ENCODE results near the gene B4GALT4. TPM values are rescaled to one million over a fixed set of nuclear protein-coding genes. Genes with fewer than 3 reads are reported as not detected.
A peak's percentile ranks its signal among the peaks of the same experiment; 100 is the strongest.
"Not testable (repeated sequence)": the region's sequence is repeated elsewhere in the genome, so short reads cannot be mapped to it uniquely, and the experiment has no call there.

The B4GALT4 gene
- total and polyA plus RNA-seq, 2 experiments from 2014 or later: 56.0 to 67.9 TPM

GRCh38 chr3:119176778-119177177, 63.9 kb downstream of the B4GALT4 start:
- Histone ChIP-seq H3F3A (ENCODE audit: insufficient read depth) (peaks cover 8% of the 10 kb centered on the region; the same call in 1 of the 2 replicates), H3K36me3 (ENCODE audit: low read depth) (no peaks in the 10 kb centered on the region), H3K4me1 (ENCODE audit: insufficient read depth) (peaks cover 14% of the 10 kb centered on the region), H3K4me3 (no peak overlapping the region), H3K9ac (0 out of 2 replicates have a peak overlapping the region, but pooled peaks have one; percentile 58), H3K27me3 (replicated peaks; ENCODE audit: insufficient read depth) (no peaks in the 10 kb centered on the region), H3K27ac (peak overlapping the region; percentile 81), H3K9me3 (ENCODE audit: low read depth) (no peaks in the 10 kb centered on the region), H3K4me2 (ENCODE audit: unreplicated experiment) (peak overlapping the region; percentile 62), H4K20me1 (ENCODE audit: insufficient read depth) (no peaks in the 10 kb centered on the region), H3K79me2 (ENCODE audit: insufficient read depth) (no peaks in the 10 kb centered on the region), H2AFZ (peak overlapping the region; percentile 72; the same call in 1 of the 2 replicates), H3K9me2 (ENCODE audit: insufficient read depth) (no peaks in the 10 kb centered on the region; the same call in 1 of the 2 replicates)
- in situ Hi-C loops (cut with MboI): no loop called here
- no peak for TF ChIP-seq EZH2phosphoT487 (IDR thresholded peaks at IDR 0.05; ENCODE audit: insufficient read depth, low read depth)
- 51 to 53% methylated on average over 4 of the region's 4 CpGs for WGBS, 2 experiments (ENCODE audit: low coverage in 1 of 2, low lambda C conversion rate in 2 of 2, missing lambda C conversion rate in 2 of 2)
- DNase-seq: no peak

- Histone ChIP-seq H4K20me1 (ENCODE audit: insufficient read depth) (no peaks in the 10 kb centered on the region), H3K27me3 (replicated peaks; ENCODE audit: insufficient read depth) (no peaks in the 10 kb centered on the region), H3F3A (ENCODE audit: insufficient read depth) (peaks cover 8% of the 10 kb centered on the region; the same call in 1 of the 2 replicates), H3K27ac (peak overlapping the region; percentile 81), H3K9me2 (ENCODE audit: insufficient read depth) (no peaks in the 10 kb centered on the region; the same call in 1 of the 2 replicates), H3K4me3 (peak overlapping the region; percentile 39), H3K9me3 (ENCODE audit: low read depth) (no peaks in the 10 kb centered on the region), H3K36me3 (ENCODE audit: low read depth) (no peaks in the 10 kb centered on the region), H3K9ac (peak overlapping the region; percentile 58), H3K79me2 (ENCODE audit: insufficient read depth) (no peaks in the 10 kb centered on the region), H2AFZ (peak overlapping the region; percentile 72), H3K4me2 (ENCODE audit: unreplicated experiment) (peak overlapping the region; percentile 62), H3K4me1 (ENCODE audit: insufficient read depth) (peaks cover 8% of the 10 kb centered on the region)
- 43 to 50% methylated on average over 10 of the region's 10 CpGs for WGBS, 2 experiments (ENCODE audit: low coverage in 1 of 2, low lambda C conversion rate in 2 of 2, missing lambda C conversion rate in 2 of 2)
- peak; percentile 89 for DNase-seq
- in situ Hi-C loops (cut with MboI): no loop called here
- no peak for TF ChIP-seq EZH2phosphoT487 (IDR thresholded peaks at IDR 0.05; ENCODE audit: insufficient read depth, low read depth)
- no peak for TF ChIP-seq EZH2 (IDR thresholded peaks at IDR 0.05; ENCODE audit: insufficient read depth, poor library complexity, severe bottlenecking)
Observed at GRCh38 chr3:119175872-119176756, 64.6 kb downstream of the B4GALT4 start.

- H3K4me2 ChIP-seq (ENCODE audit: unreplicated experiment): no peak within 1 kb of the TSS
- H3K27me3 ChIP-seq (replicated peaks; ENCODE audit: insufficient read depth): no peaks in the 10 kb centered on the region
- peaks cover 8% of the 10 kb centered on the region; the same call in 1 of the 2 replicates for H3F3A ChIP-seq (ENCODE audit: insufficient read depth)
- no peak for DNase-seq
- no peaks in the 10 kb centered on the region for H3K9me3 ChIP-seq (ENCODE audit: low read depth)
- H3K9me2 ChIP-seq (ENCODE audit: insufficient read depth): no peaks in the 10 kb centered on the region
- no peak within 1 kb of the TSS for H3K27ac ChIP-seq
- H3K4me3 ChIP-seq: no peak within 1 kb of the TSS
- WGBS, 2 experiments (ENCODE audit: low coverage in 1 of 2, low lambda C conversion rate in 2 of 2, missing lambda C conversion rate in 2 of 2): 51 to 53% methylated on average over 13 of the region's 13 CpGs
- no peak for TF ChIP-seq EZH2phosphoT487 (IDR thresholded peaks at IDR 0.05; ENCODE audit: insufficient read depth, low read depth)
- no peak for TF ChIP-seq EZH2 (IDR thresholded peaks at IDR 0.05; ENCODE audit: insufficient read depth, poor library complexity, severe bottlenecking)
- no peak within 1 kb of the TSS for H3K9ac ChIP-seq
- peaks cover 8% of the 10 kb centered on the region for H3K4me1 ChIP-seq (ENCODE audit: insufficient read depth)
- H3K36me3 ChIP-seq (ENCODE audit: low read depth): no peaks in the 10 kb centered on the region
- no peaks in the 10 kb centered on the region for H4K20me1 ChIP-seq (ENCODE audit: insufficient read depth)
- in situ Hi-C loops (cut with MboI): no loop called here
- H3K79me2 ChIP-seq (ENCODE audit: insufficient read depth): no peaks in the 10 kb centered on the region
- 0 out of 2 replicates have a peak within 1 kb of the TSS, but pooled peaks have one; percentile 14 for H2AFZ ChIP-seq
Observed at GRCh38 chr3:119173325-119173724, 67.4 kb downstream of the B4GALT4 start, which contains the start of gene UPK1B. UPK1B (plus strand) TSS chr3:119173598; CDS start chr3:119186742, 13,144 bp downstream.

GRCh38 chr3:119170821-119171220, 69.9 kb downstream of the B4GALT4 start:
- Histone ChIP-seq H3K27me3 (replicated peaks; ENCODE audit: insufficient read depth) (no peaks in the 10 kb centered on the region), H3K4me2 (ENCODE audit: unreplicated experiment) (no peak overlapping the region), H3K36me3 (ENCODE audit: low read depth) (no peaks in the 10 kb centered on the region), H3K27ac (no peak overlapping the region), H3F3A (ENCODE audit: insufficient read depth) (peaks cover 3% of the 10 kb centered on the region; the same call in 1 of the 2 replicates), H2AFZ (no peak overlapping the region), H3K79me2 (ENCODE audit: insufficient read depth) (no peaks in the 10 kb centered on the region), H4K20me1 (ENCODE audit: insufficient read depth) (no peaks in the 10 kb centered on the region), H3K4me1 (ENCODE audit: insufficient read depth) (peaks cover 3% of the 10 kb centered on the region), H3K9me2 (ENCODE audit: insufficient read depth) (no peaks in the 10 kb centered on the region), H3K4me3 (no peak overlapping the region), H3K9me3 (ENCODE audit: low read depth) (no peaks in the 10 kb centered on the region), H3K9ac (no peak overlapping the region)
- TF ChIP-seq EZH2 (IDR thresholded peaks at IDR 0.05; ENCODE audit: insufficient read depth, poor library complexity, severe bottlenecking): no peak
- TF ChIP-seq EZH2phosphoT487 (IDR thresholded peaks at IDR 0.05; ENCODE audit: insufficient read depth, low read depth): no peak
- DNase-seq: peak; percentile 32
- in situ Hi-C loops (cut with MboI): no loop called here
- WGBS, 2 experiments (ENCODE audit: low coverage in 1 of 2, low lambda C conversion rate in 2 of 2, missing lambda C conversion rate in 2 of 2): 35 to 42% methylated on average over 3 of the region's 3 CpGs

GRCh38 chr3:119164745-119165144, 75.9 kb downstream of the B4GALT4 start:
- H3K27me3 ChIP-seq (replicated peaks; ENCODE audit: insufficient read depth); H3K4me1 ChIP-seq (ENCODE audit: insufficient read depth); in situ Hi-C loops (cut with MboI); H3K4me3 ChIP-seq; H2AFZ ChIP-seq; H3K36me3 ChIP-seq (ENCODE audit: low read depth); H3K9me2 ChIP-seq (ENCODE audit: insufficient read depth); H3K27ac ChIP-seq; H3F3A ChIP-seq (ENCODE audit: insufficient read depth); H3K79me2 ChIP-seq (ENCODE audit: insufficient read depth); H3K9ac ChIP-seq; H3K9me3 ChIP-seq (ENCODE audit: low read depth); H3K4me2 ChIP-seq (ENCODE audit: unreplicated experiment); DNase-seq; H4K20me1 ChIP-seq (ENCODE audit: insufficient read depth): not testable (repeated sequence)
- 61 to 67% methylated on average over 9 of the region's 9 CpGs for WGBS, 2 experiments (ENCODE audit: low coverage in 1 of 2, low lambda C conversion rate in 2 of 2, missing lambda C conversion rate in 2 of 2)
